ENCODE results near the gene ADAM22.

The ADAM22 gene

DNA sequence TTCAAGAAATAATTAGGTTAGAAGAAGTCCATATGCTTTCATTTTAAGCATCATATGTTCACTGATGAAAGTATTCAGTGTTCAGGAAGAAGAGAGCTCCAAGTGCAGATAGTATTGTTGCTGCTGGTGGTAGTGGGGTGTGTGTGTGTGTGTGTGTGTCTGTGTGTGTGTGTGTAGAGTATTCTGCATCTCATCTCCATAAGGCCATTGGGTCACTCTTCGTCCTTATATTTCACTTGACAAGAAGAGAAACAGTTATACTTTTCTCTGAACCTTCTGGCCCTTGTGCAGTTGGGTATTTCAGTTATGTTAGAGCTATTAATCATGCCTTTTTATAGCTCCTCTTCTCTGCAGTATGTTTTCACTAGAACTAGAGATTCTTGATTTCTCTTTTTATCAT is 26.2 kb downstream of the ADAM22 start:
- DNase-seq: no peak

DNA sequence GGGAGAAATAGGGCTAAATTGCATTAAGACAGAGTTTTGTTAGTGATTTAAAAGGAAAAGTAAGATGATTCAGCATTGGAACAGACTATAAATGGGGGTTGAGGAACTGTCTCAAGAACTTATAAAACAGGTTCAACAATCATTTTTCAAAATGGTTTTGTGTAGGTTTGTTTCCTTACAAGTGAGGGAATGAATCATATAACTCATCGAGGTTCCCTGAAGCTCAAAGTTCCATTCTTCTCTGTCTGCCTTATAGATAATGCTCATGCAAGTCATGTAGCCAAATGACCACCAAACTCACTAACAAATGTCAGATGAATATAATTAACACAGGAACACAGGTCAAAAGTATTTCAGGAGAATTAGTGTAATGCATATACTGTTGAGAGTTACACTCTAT is 27.7 kb downstream of the ADAM22 start:
- DNase-seq: no peak

DNA sequence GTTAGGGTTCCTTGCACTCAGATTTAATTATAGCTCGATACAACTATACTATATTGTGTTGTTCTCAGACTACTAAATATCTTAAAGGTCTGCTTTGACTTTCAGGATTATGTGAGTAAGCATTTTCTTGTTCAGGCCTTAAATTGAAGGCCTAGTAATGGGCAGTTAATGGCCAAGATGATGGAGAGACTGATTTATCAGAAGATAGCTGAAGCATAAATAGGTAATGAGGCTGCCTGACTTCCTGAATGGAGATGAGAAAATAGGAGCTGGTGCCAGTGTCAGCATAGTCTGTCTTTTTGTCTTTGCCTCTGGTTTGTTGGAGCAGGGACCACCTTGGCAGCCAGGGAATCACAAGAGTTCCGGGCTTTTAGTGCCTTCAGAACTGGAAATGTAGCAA is 32.2 kb downstream of the ADAM22 start:
- no peak for DNase-seq

GRCh38 chr7:87968021-87968420 is 34.0 kb downstream of the ADAM22 start:
- no peak for DNase-seq

DNA sequence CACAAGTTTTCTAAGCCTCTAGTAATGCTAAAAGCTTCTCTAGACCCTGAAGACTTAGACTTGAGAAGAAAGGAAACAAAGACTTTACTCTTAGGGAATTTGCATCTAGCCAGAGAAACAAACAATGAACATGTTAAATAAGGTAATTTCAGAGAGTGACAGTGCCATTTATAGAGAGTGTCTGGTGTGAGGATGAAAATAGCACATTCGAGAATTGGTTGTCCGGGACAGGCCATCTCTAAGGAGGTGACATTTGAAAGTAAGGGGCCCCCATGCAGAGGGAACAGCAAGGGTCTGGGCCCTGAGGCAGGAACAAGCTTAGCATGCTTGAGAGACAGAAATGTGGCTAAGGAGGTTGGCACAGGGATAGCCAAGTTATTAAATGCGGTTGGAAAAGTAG is 48.1 kb downstream of the ADAM22 start:
- no peak for DNase-seq

- no peak for DNase-seq
Measured at GRCh38 chr7:87984088-87984487, 50.0 kb downstream of the ADAM22 start.

DNA sequence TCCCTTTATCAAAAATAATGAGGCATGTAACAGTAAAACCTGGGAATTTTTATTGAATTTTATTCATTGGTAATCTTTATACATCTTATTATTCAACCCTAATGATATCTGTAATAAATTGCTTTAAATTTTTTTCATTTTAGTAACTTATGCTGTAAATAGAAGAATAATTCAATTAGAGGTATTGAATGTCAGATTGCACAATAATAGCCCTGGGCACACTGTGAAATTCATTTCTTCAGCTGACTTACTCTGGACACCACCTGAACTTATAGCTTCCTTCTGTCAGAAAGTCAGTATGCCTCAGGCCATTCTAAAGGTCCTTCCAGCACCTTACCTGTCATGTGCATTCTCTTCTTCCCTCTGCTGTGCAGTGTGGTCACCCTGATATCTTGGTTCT is 59.2 kb downstream of the ADAM22 start:
- no peak for DNase-seq

DNA sequence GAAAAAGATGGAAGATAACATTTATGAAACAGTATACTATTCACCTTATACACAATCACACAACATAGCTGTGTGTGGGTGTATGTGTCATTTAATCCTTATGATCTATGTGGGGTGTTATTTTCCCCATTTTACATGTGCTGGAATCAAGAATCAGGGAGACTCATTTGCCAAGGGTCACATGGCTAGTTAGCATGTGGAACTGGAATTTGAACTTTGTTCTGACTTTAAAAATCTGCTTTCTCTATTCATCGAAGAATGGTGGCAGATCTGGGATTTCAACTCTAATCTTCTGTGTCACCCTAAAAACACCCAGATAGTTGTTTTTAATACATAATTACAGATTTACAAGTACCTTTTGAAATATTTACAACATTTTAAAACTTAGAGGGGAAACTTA is 65.2 kb downstream of the ADAM22 start:
- no peak for DNase-seq

DNA sequence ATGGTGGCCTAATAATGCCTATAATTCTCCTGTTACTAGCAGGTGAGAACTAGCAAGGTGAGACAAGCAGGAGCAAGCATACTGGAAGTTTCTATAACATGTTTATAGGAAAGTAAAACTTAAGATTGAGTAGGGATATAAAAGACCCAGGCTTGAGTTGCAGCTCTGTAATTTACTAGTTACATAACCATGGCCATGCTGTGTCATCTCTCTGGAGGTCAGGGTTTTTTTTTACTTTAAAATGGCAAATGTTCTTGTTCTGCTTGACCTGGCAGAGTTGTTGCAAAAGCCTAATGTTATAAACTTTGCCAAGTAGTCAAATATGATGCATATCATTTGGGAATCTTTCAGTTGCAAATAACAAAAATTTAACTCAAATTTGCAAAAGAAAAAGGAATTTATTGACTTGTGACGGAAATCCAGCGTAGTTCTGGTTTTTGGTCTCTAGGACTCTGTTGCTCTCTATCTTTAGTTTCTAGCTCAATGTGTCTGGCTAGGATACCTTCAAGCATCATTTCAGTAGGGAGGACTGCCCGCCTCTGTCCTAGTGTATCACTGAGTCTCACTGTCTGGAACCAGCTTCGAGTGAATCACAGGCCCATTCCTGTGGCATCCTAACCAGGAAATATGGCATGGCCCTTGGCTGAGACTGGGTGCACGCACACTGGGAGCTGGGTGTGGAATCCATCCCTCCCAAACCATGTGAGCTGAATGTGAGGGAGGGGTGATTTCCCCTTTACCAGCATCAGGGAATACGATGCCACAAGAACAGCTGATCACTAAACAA is 67.9 kb downstream of the ADAM22 start:
- no peak for DNase-seq

DNA sequence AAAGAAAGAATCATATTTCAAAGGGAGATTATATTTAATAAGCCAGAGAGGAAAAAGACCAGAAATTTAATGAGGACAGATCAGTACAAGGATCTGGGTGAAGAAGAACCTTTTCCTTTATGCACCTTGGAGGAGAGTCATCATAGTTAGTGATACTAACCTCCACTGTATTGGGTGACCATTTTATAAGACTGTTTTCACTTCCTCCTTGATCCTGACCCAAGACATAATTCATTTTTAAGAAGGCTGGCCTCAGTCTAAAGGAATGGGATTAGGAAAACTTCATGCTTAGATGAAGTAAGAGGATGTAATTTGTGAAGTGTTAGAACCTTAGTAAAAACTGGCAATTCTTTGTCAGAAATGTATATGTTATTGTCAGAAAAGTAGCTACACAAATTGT is 68.6 kb downstream of the ADAM22 start:
- no peak for DNase-seq

- DNase-seq: peak; percentile 32
Measured at GRCh38 chr7:88003581-88003980, 69.5 kb downstream of the ADAM22 start.

- DNase-seq: no peak
Measured at GRCh38 chr7:88005191-88005590, 71.1 kb downstream of the ADAM22 start.

DNA sequence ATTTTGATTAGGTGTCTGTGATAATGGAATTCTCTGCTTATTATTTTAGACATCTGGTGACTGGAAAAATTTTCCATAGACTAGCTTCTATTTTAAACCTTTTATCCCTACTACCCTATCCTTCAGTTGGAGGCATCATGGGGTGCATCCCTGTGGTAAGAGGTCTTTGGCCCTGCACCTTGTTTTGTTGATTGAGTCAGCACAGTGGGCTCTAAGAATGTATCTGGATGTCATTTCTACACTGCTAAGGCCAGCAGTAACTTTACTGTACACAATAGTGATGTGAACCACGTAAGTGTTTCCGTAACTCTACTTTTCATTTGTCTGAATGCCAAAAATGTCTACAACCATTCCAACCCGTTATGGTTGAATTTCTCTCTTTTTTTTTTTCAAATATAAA is 75.6 kb downstream of the ADAM22 start:
- DNase-seq: no peak

GRCh38 chr7:88012086-88012485 is 78.0 kb downstream of the ADAM22 start:
- no peak for DNase-seq

GRCh38 chr7:88013981-88014380 is 79.9 kb downstream of the ADAM22 start:
- DNase-seq: no peak

GRCh38 chr7:88014581-88014980 is 80.5 kb downstream of the ADAM22 start:
- no peak for DNase-seq

DNA sequence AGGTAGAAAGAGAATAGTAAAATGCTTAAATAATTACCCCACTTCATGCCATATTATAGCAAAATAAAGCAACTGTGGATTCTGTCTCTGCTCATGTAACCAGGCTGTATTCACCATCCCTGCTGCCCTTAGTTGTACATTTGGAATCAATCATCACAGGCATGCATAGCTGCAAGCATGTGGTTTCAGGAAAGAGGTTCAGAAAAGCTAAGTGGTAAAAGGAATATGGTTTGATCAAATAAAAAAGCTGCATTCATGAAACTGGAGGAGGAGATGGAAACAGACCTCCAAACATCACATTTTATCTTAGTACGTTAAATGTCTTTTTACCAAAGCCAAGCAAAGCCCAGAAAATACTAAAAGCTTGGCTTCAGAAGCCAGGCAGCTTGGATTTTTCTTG is 81.3 kb downstream of the ADAM22 start:
- DNase-seq: no peak

DNA sequence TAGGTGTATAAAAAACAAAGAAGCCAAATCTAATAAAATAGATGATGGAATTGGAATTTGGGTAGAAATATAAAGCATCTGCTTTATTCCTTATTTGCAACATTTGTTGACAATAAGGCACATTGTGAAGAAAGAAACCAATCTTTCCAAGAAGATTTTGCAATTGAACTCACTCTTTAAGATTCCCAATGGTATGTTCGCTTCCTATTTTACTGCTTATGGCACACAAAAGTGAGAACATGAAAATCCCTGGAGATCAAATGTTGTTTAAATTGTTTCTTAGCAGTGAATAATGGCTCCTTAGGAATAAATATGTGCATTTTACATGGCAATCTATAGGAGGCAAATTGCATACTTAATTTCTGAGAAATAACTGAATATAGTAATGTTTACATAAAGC is 84.5 kb downstream of the ADAM22 start:
- no peak for DNase-seq

- no peak for DNase-seq
Measured at GRCh38 chr7:88020953-88021665, 87.1 kb downstream of the ADAM22 start.

GRCh38 chr7:88027724-88028123 is 93.7 kb downstream of the ADAM22 start:
- DNase-seq: no peak

GRCh38 chr7:88034083-88034695 is 100.1 kb downstream of the ADAM22 start:
- no peak for DNase-seq

DNA sequence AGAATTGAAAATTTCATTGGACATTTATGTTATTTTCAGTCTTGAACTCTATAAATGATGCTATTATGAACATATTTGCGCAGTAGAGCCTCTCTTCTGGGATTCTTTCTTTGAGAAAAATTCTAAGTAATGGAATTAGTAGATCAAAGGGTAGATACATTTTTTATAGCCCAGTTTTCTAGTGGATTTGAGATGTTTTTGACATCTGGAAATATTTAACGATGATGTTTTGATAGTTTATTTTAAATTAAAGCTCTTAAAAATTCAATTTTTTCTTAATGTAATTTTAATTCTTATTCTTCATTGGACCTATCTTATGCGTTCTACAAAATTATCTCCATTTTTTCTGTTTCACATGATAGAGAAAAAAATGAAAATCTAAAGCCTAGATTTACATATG is 103.0 kb downstream of the ADAM22 start:
- no peak for DNase-seq

- no peak for DNase-seq
Measured at GRCh38 chr7:88040694-88041093, 106.6 kb downstream of the ADAM22 start.

DNA sequence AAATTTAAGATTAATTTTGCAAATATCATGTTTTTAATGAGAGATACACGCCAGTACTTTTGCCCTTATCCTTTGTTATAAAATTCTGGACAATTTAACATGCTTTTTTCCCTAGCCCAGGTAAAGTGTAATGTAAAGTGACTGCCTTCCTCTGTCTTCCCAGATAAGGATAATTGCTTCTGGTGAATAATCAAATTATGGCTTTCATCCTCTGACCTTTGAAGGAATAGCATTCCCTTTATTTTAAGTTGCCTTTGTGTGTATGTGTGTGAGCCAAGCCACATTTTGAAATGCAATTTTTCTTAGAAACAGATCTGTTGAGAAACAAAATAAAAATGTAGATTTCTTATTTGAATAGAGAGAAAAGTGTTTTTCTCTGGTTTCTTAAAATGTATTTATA is 107.5 kb downstream of the ADAM22 start:
- no peak for DNase-seq
